Measurements from ENCODE around the gene G3BP2. TPM values are rescaled to one million over a fixed set of nuclear protein-coding genes. Genes with fewer than 3 reads are reported as not detected.

The G3BP2 gene
- total and polyA plus RNA-seq, 2 of the 13 experiments (the other 11 are each of a cell fraction or from before 2014, with no cell fraction given), result 51.7 to 179 TPM

GRCh38 chr4:75673027-75673958, at the start of gene G3BP2 (continued):
- no peak for TF ChIP-seq HMGA1 (CRISPR knock-in tag; conservative IDR thresholded peaks at IDR 0.05)
- TF ChIP-seq CEBPG (CRISPR knock-in tag; IDR thresholded peaks at IDR 0.05), result no peak; the same call in 1 of the 2 replicates
- TF ChIP-seq ZNF34 (CRISPR knock-in tag; IDR thresholded peaks at IDR 0.05; ENCODE audit: borderline replicate concordance), result no peak
- TF ChIP-seq TCF7 (IDR thresholded peaks at IDR 0.05; ENCODE audit: low read depth), result no peak
- TF ChIP-seq BATF2 (CRISPR knock-in tag; IDR thresholded peaks at IDR 0.05), result no peak
- peak; percentile 83 for TF ChIP-seq ZNF501 (CRISPR knock-in tag; IDR thresholded peaks at IDR 0.05)
- peak; percentile 55; the same call in 1 of the 2 replicates for TF ChIP-seq E2F2 (CRISPR knock-in tag; IDR thresholded peaks at IDR 0.05; ENCODE audit: borderline replicate concordance)
- peak; percentile 80; the same call in 1 of the 2 replicates for TF ChIP-seq DZIP1 (CRISPR knock-in tag; IDR thresholded peaks at IDR 0.05)
- TF ChIP-seq ISX (CRISPR knock-in tag; conservative IDR thresholded peaks at IDR 0.05), result 0 out of 2 replicates have a peak, but pooled peaks have one; percentile 57
- TF ChIP-seq RARA (CRISPR knock-in tag; IDR thresholded peaks at IDR 0.05), result 0 out of 2 replicates have a peak, but pooled peaks have one; percentile 9
- 0 out of 2 replicates have a peak, but pooled peaks have one; percentile 21 for TF ChIP-seq HINFP (CRISPR knock-in tag; IDR thresholded peaks at IDR 0.05; ENCODE audit: low read depth)
- TF ChIP-seq ZNF354B (CRISPR knock-in tag; IDR thresholded peaks at IDR 0.05), result no peak
- TF ChIP-seq GPBP1L1 (CRISPR knock-in tag; IDR thresholded peaks at IDR 0.05), result no peak
- TF ChIP-seq PHF5A (CRISPR knock-in tag; IDR thresholded peaks at IDR 0.05; ENCODE audit: low read depth, unreplicated experiment), result no peak
- TF ChIP-seq PHB2 (IDR thresholded peaks at IDR 0.05; ENCODE audit: partially characterized antibody), result no peak

All from HepG2 (cell line).